B cell (primary cell): ENCODE results near the gene HERC5.

ENCODE experiments used
- EZH2 ChIP-seq: IDR thresholded peaks from 2 replicates; pipeline ENCODE4 v1.6.1; 2012; ENCODE audit warnings: borderline replicate concordance, low read depth, mild to moderate bottlenecking, moderate library complexity, low read length; ENCODE audit not compliant: insufficient read depth, poor library complexity, severe bottlenecking
- TF ChIP-seq, protein P1 (sequence below): fragments of 200-600 bp; IDR thresholded peaks from one replicate; pipeline ENCODE4 v1.8.0; 2022; ENCODE audit warnings: antibody characterized with exemption, mild to moderate bottlenecking

- TF ChIP-seq, protein P1, sequence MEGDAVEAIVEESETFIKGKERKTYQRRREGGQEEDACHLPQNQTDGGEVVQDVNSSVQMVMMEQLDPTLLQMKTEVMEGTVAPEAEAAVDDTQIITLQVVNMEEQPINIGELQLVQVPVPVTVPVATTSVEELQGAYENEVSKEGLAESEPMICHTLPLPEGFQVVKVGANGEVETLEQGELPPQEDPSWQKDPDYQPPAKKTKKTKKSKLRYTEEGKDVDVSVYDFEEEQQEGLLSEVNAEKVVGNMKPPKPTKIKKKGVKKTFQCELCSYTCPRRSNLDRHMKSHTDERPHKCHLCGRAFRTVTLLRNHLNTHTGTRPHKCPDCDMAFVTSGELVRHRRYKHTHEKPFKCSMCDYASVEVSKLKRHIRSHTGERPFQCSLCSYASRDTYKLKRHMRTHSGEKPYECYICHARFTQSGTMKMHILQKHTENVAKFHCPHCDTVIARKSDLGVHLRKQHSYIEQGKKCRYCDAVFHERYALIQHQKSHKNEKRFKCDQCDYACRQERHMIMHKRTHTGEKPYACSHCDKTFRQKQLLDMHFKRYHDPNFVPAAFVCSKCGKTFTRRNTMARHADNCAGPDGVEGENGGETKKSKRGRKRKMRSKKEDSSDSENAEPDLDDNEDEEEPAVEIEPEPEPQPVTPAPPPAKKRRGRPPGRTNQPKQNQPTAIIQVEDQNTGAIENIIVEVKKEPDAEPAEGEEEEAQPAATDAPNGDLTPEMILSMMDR: no peak
- no peak for TF ChIP-seq EZH2
These were observed 586 bp downstream of the HERC5 start for GRCh38 chr4:88457307-88458103.
